Astrocyte (in vitro differentiated cells and primary cell): ENCODE measurements around the gene C1orf35. TPM values are rescaled to one million over a fixed set of nuclear protein-coding genes. Genes with fewer than 3 reads are reported as not detected.
A peak's percentile ranks its signal among the peaks of the same experiment; 100 is the strongest.

Experiments
- DNase-seq: peaks from one replicate; pipeline ENCODE4 v3.0.0-alpha.2; 2010; ENCODE audit warnings: low read depth
- FAIRE-seq: peaks from 2 replicates; lab custom pipeline; 2011; peaks lifted over from hg19 to GRCh38; lab: Jason Lieb, UNC
- H2AFZ ChIP-seq: 2 replicates; pipeline ENCODE4 v1.6.0; 2012; ENCODE audit warnings: low read depth, low read length, inconsistent platforms
- H3K27ac ChIP-seq: 2 replicates; pipeline ENCODE4 v1.5.1; 2011; ENCODE audit warnings: low read depth, low read length, inconsistent platforms
- H3K27me3 ChIP-seq: 2 replicates; pipeline ENCODE4 v1.6.0; 2011; ENCODE audit warnings: low read length, inconsistent platforms; ENCODE audit not compliant: insufficient read depth
- H3K36me3 ChIP-seq: 2 replicates; pipeline ENCODE4 v1.5.1; 2011; ENCODE audit warnings: low read length, inconsistent platforms; ENCODE audit not compliant: insufficient read depth
- H3K4me1 ChIP-seq: 2 replicates; pipeline ENCODE4 v1.5.1; 2011; ENCODE audit warnings: low read length, inconsistent platforms; ENCODE audit not compliant: insufficient read depth
- H3K4me2 ChIP-seq: 2 replicates; pipeline ENCODE4 v1.6.0; 2012; ENCODE audit warnings: low read length, inconsistent platforms
- H3K4me3 ChIP-seq: 2 replicates; pipeline ENCODE4 v1.5.1; 2011; ENCODE audit warnings: low read depth, mild to moderate bottlenecking, low read length, inconsistent platforms; ENCODE audit not compliant: insufficient read depth
- H3K79me2 ChIP-seq: 2 replicates; pipeline ENCODE4 v1.6.0; 2012; ENCODE audit warnings: mild to moderate bottlenecking, low read length, inconsistent platforms; ENCODE audit not compliant: insufficient read depth
- H3K9ac ChIP-seq: 2 replicates; pipeline ENCODE4 v1.6.0; 2012; ENCODE audit warnings: mild to moderate bottlenecking, low read length, inconsistent platforms
- H3K9me3 ChIP-seq: 2 replicates; pipeline ENCODE4 v1.5.1; 2012; ENCODE audit warnings: low read depth, mild to moderate bottlenecking, low read length, inconsistent platforms; ENCODE audit not compliant: insufficient read depth
- H4K20me1 ChIP-seq: 2 replicates; pipeline ENCODE4 v1.6.0; 2012; ENCODE audit warnings: low read length, inconsistent platforms; ENCODE audit not compliant: insufficient read depth
- H3K27ac Mint-ChIP-seq: one replicate; pipeline ENCODE4 v1.8.0; 2021; ENCODE audit warnings: mild to moderate bottlenecking, mixed read lengths; ENCODE audit not compliant: unreplicated experiment
- H3K27me3 Mint-ChIP-seq: one replicate; pipeline ENCODE4 v1.8.0; 2021; ENCODE audit warnings: low read depth, mixed read lengths; ENCODE audit not compliant: unreplicated experiment
- H3K36me3 Mint-ChIP-seq: one replicate; pipeline ENCODE4 v1.8.0; 2021; ENCODE audit warnings: low read depth, mixed read lengths; ENCODE audit not compliant: unreplicated experiment
- H3K4me1 Mint-ChIP-seq: one replicate; pipeline ENCODE4 v1.8.0; 2021; ENCODE audit warnings: low read depth, mixed read lengths; ENCODE audit not compliant: unreplicated experiment
- H3K4me3 Mint-ChIP-seq: one replicate; pipeline ENCODE4 v1.8.0; 2021; ENCODE audit warnings: mild to moderate bottlenecking, moderate library complexity, mixed read lengths; ENCODE audit not compliant: unreplicated experiment
- H3K9me3 Mint-ChIP-seq: one replicate; pipeline ENCODE4 v1.8.0; 2021; ENCODE audit warnings: mild to moderate bottlenecking, mixed read lengths; ENCODE audit not compliant: unreplicated experiment
- EZH2 ChIP-seq: IDR thresholded peaks from 2 replicates; pipeline ENCODE4 v1.6.1; 2012; ENCODE audit warnings: mild to moderate bottlenecking, low read length, inconsistent platforms; ENCODE audit not compliant: insufficient read depth
- total RNA-seq: library from RNA; stranded (reverse); gene quantifications from 2 replicates; pipeline ENCODE4 v1.2.1, GENCODE V29; 2021
- TF ChIP-seq, protein P1 (sequence below): IDR thresholded peaks from 2 replicates; pipeline ENCODE4 v1.5.1; 2011; ENCODE audit warnings: low read depth, mild to moderate bottlenecking, inconsistent platforms, low read length, moderate library complexity; ENCODE audit not compliant: insufficient read depth

Gene C1orf35
- total RNA-seq, 1 donor from 2014 or later: 21.8 TPM

- H3K9me3 ChIP-seq: no peaks in the 10 kb centered on the region
- FAIRE-seq: no peak
- H2AFZ ChIP-seq: no peak overlapping the region
- peaks cover 22% of the 10 kb centered on the region for H3K4me1 ChIP-seq
- H3K4me2 ChIP-seq: no peak overlapping the region
- no peak overlapping the region for H3K4me3 ChIP-seq
- H3K36me3 ChIP-seq: peaks cover 4% of the 10 kb centered on the region
- no peak for DNase-seq
- H3K4me1 Mint-ChIP-seq: peaks cover 2% of the 10 kb centered on the region
- H3K9ac ChIP-seq: no peak overlapping the region
- no peak overlapping the region for H3K4me3 Mint-ChIP-seq
- H3K9me3 Mint-ChIP-seq: no peaks in the 10 kb centered on the region
- peaks cover 16% of the 10 kb centered on the region for H3K79me2 ChIP-seq
- H3K27me3 ChIP-seq: no peaks in the 10 kb centered on the region
- peaks cover 35% of the 10 kb centered on the region for H4K20me1 ChIP-seq
- peaks cover 4% of the 10 kb centered on the region for H3K36me3 Mint-ChIP-seq
- TF ChIP-seq EZH2: no peak
- TF ChIP-seq, protein P1, sequence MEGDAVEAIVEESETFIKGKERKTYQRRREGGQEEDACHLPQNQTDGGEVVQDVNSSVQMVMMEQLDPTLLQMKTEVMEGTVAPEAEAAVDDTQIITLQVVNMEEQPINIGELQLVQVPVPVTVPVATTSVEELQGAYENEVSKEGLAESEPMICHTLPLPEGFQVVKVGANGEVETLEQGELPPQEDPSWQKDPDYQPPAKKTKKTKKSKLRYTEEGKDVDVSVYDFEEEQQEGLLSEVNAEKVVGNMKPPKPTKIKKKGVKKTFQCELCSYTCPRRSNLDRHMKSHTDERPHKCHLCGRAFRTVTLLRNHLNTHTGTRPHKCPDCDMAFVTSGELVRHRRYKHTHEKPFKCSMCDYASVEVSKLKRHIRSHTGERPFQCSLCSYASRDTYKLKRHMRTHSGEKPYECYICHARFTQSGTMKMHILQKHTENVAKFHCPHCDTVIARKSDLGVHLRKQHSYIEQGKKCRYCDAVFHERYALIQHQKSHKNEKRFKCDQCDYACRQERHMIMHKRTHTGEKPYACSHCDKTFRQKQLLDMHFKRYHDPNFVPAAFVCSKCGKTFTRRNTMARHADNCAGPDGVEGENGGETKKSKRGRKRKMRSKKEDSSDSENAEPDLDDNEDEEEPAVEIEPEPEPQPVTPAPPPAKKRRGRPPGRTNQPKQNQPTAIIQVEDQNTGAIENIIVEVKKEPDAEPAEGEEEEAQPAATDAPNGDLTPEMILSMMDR: no peak
- H3K27me3 Mint-ChIP-seq: no peaks in the 10 kb centered on the region
- no peak overlapping the region for H3K27ac ChIP-seq
- peak overlapping the region; percentile 53 for H3K27ac Mint-ChIP-seq
Measured at GRCh38 chr1:228152097-228152917, 49.2 kb upstream of the C1orf35 start.

DNA sequence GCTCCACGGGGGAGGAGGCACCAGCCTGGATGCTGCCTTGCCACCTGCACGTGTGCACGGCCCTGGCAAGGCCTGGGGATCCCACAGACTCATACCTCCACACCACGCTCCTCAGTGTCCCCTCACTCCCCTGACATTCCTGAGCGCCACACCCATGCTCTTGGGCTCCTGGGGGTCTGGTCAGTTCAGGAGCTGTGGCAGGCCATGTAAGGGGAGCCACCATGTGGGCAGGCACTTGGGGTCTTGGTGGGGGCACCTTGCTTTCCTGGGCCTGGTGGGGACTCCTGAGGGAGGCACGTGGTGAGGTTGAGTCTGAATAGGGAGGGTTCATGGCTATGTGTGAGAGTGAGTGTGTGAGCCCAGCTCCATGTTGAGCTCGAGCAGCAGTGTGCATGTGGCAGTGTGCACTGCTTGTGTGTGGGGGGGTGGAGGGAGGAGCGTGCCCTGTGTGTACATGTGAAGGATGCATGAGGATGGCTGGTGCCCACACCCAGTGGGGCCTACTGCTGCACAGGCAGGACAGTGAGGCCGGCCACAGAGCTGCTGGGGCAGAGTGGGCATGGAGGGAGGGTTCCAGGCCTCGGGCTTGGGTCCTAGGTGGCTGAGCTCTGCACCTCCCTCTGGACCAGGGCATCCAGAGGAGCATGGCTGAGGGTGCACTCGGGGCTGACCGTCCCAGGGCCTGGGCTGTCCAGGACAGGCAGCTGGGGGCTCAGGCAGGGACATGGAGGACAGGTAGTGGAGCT, 48.2 kb upstream of the C1orf35 start:
- Histone ChIP-seq H3K9ac (peak overlapping the region; percentile 27), H2AFZ (no peak overlapping the region), H3K36me3 (peaks cover 4% of the 10 kb centered on the region), H3K9me3 (no peaks in the 10 kb centered on the region), H3K4me2 (peak overlapping the region; percentile 25), H3K27ac (no peak overlapping the region), H3K27me3 (no peaks in the 10 kb centered on the region), H3K4me1 (peaks cover 22% of the 10 kb centered on the region), H3K79me2 (peaks cover 26% of the 10 kb centered on the region), H4K20me1 (peaks cover 43% of the 10 kb centered on the region), H3K4me3 (no peak overlapping the region)
- DNase-seq (no peak), FAIRE-seq (no peak)
- TF ChIP-seq EZH2: no peak
- TF ChIP-seq, protein P1: no peak
- no peaks in the 10 kb centered on the region for H3K27me3 Mint-ChIP-seq
- H3K27ac Mint-ChIP-seq: no peak overlapping the region
- peaks cover 2% of the 10 kb centered on the region for H3K4me1 Mint-ChIP-seq
- H3K36me3 Mint-ChIP-seq: peaks cover 4% of the 10 kb centered on the region
- peak overlapping the region; percentile 40 for H3K4me3 Mint-ChIP-seq
- no peaks in the 10 kb centered on the region for H3K9me3 Mint-ChIP-seq
